Stimulated activated CD4-positive, alpha-beta T cell treated with anti-CD3 and anti-CD28 coated beads, TNF-alpha, amount 100 ng/mL, for 4 hours (primary cell): ENCODE data around the gene HS3ST2.
"Not testable (repeated sequence)": the region's sequence is repeated elsewhere in the genome, so short reads cannot be mapped to it uniquely, and the experiment has no call there.

Source experiments
- DNase-seq, 3 experiments: peaks; one replicate each; pipeline ENCODE4 v3.0.0-alpha.2; 2020; ENCODE audit warnings: low read depth in 3 of 3

The HS3ST2 gene

GRCh38 chr16:22813223-22813947, 577 bp upstream of the HS3ST2 start:
- DNase-seq = no peak

- DNase-seq = no peak
Observed at GRCh38 chr16:22814711-22815105, 746 bp downstream of the HS3ST2 start.

- DNase-seq = no peak
Observed at GRCh38 chr16:22815863-22816262, 1.9 kb downstream of the HS3ST2 start.

GRCh38 chr16:22816475-22816874, 2.5 kb downstream of the HS3ST2 start:
- DNase-seq = no peak

- not testable (repeated sequence) for DNase-seq
Observed at GRCh38 chr16:22818736-22819135, 4.8 kb downstream of the HS3ST2 start.

- DNase-seq = no peak
Observed at GRCh38 chr16:22838681-22839080, 24.7 kb downstream of the HS3ST2 start.

GRCh38 chr16:22842031-22842430, 28.1 kb downstream of the HS3ST2 start:
- DNase-seq = not testable (repeated sequence)

- no peak for DNase-seq
Observed at GRCh38 chr16:22843122-22843521, 29.2 kb downstream of the HS3ST2 start.

GRCh38 chr16:22843856-22844255, 29.9 kb downstream of the HS3ST2 start:
- no peak for DNase-seq

- DNase-seq = no peak
Observed at GRCh38 chr16:22844416-22844815, 30.5 kb downstream of the HS3ST2 start.

- no peak for DNase-seq
Observed at GRCh38 chr16:22847100-22847499, 33.1 kb downstream of the HS3ST2 start.

GRCh38 chr16:22847690-22848089, 33.7 kb downstream of the HS3ST2 start:
- DNase-seq = no peak

- DNase-seq = no peak
Observed at GRCh38 chr16:22848451-22848850, 34.5 kb downstream of the HS3ST2 start.

GRCh38 chr16:22849517-22849916, 35.6 kb downstream of the HS3ST2 start:
- DNase-seq = no peak

GRCh38 chr16:22855231-22855630, 41.3 kb downstream of the HS3ST2 start:
- DNase-seq = no peak

GRCh38 chr16:22857296-22858025, 43.5 kb downstream of the HS3ST2 start:
- DNase-seq = no peak

GRCh38 chr16:22859925-22860324, 46.0 kb downstream of the HS3ST2 start:
- DNase-seq = no peak

GRCh38 chr16:22861580-22861979, 47.6 kb downstream of the HS3ST2 start:
- no peak for DNase-seq

GRCh38 chr16:22862046-22862445, 48.1 kb downstream of the HS3ST2 start:
- no peak for DNase-seq

- no peak for DNase-seq
Observed at GRCh38 chr16:22864375-22864774, 50.4 kb downstream of the HS3ST2 start.

GRCh38 chr16:22868593-22869224, 54.7 kb downstream of the HS3ST2 start:
- no peak for DNase-seq

GRCh38 chr16:22871861-22872260, 57.9 kb downstream of the HS3ST2 start:
- no peak for DNase-seq

GRCh38 chr16:22874394-22874793, 60.4 kb downstream of the HS3ST2 start:
- DNase-seq = no peak
